NCI-H1436 (cell line): ENCODE data around the gene SF3A2.

ENCODE experiments used
- DNase-seq: peaks from one replicate; lab custom pipeline; 2025; lab: John Stamatoyannopoulos, UW

SF3A2 gene

GRCh38 chr19:2253106-2254063 lies 16.8 kb downstream of the SF3A2 start:
- DNase-seq, result no peak

- DNase-seq, result no peak
Observed at GRCh38 chr19:2254064-2254872, 17.6 kb downstream of the SF3A2 start.

- DNase-seq, result no peak
Observed at GRCh38 chr19:2255112-2255845, 18.7 kb downstream of the SF3A2 start.

- DNase-seq, result peak; percentile 27
Observed at GRCh38 chr19:2255982-2256685, 19.5 kb downstream of the SF3A2 start, which contains the start of gene JSRP1. TSS of gene JSRP1 (minus strand) at chr19:2256417. CDS start at chr19:2255314, 1,103 bp downstream.

- DNase-seq, result no peak
Observed at GRCh38 chr19:2259336-2259735, 22.7 kb downstream of the SF3A2 start.

- DNase-seq, result no peak
Observed at GRCh38 chr19:2260341-2260805, 23.7 kb downstream of the SF3A2 start.

GRCh38 chr19:2261438-2262172 lies 25.0 kb downstream of the SF3A2 start:
- no peak for DNase-seq

GRCh38 chr19:2266183-2266993 lies 29.8 kb downstream of the SF3A2 start:
- DNase-seq, result peak; percentile 58

- no peak for DNase-seq
Observed at GRCh38 chr19:2268480-2268830, 31.8 kb downstream of the SF3A2 start.

GRCh38 chr19:2268861-2269243 lies 32.2 kb downstream of the SF3A2 start:
- no peak for DNase-seq

- peak; percentile 95 for DNase-seq
Observed at GRCh38 chr19:2269244-2270156, 32.9 kb downstream of the SF3A2 start.

GRCh38 chr19:2270157-2270422 lies 33.5 kb downstream of the SF3A2 start:
- no peak for DNase-seq

GRCh38 chr19:2270423-2271233 lies 34.0 kb downstream of the SF3A2 start:
- peak; percentile 54 for DNase-seq

GRCh38 chr19:2271234-2272103 lies 34.8 kb downstream of the SF3A2 start:
- no peak for DNase-seq

- peak; percentile 83 for DNase-seq
Observed at GRCh38 chr19:2273356-2274184, 36.9 kb downstream of the SF3A2 start.

- no peak for DNase-seq
Observed at GRCh38 chr19:2274185-2274711, 37.6 kb downstream of the SF3A2 start.
